SH-SY5Y (cell line): ENCODE results near the gene MRPL3.

Source experiments
- GATA2 ChIP-seq: IDR thresholded peaks from 2 replicates; pipeline ENCODE4 v1.6.1; 2011; ENCODE audit warnings: mild to moderate bottlenecking, low read depth, low read length
- GATA3 ChIP-seq: IDR thresholded peaks from 2 replicates; pipeline ENCODE4 v1.6.1; 2011; ENCODE audit warnings: low read depth, mild to moderate bottlenecking, low read length, moderate library complexity

DNA sequence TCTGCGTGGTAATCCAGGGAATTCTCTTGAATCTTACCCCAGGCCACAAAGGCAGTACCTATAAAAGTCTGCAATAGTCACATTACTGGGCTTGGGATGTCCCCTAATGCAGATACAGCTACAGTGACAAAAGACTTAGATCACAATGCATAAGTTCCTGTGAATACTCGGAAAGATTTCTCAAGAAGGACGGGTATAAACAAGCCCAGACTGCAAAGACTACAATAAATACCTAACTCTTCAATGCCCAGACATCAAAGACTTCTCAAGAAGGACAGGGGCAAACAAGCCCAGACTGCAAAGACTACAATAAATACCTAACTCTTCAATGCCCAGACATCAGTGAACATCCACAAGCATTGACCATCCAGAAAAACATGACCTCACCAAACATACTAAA lies 70.3 kb downstream of the MRPL3 start:
- TF ChIP-seq GATA2: no peak
- no peak for TF ChIP-seq GATA3
